GM21717 (cell line): ENCODE data around the gene PGP.

Source experiments
- ATAC-seq: cut with Tn5 transposase; IDR thresholded peaks from one replicate; pipeline ENCODE4 v1.9.1; 2021; ENCODE audit warnings: mild to moderate bottlenecking, moderate library complexity; ENCODE audit not compliant: unreplicated experiment

The PGP gene

DNA sequence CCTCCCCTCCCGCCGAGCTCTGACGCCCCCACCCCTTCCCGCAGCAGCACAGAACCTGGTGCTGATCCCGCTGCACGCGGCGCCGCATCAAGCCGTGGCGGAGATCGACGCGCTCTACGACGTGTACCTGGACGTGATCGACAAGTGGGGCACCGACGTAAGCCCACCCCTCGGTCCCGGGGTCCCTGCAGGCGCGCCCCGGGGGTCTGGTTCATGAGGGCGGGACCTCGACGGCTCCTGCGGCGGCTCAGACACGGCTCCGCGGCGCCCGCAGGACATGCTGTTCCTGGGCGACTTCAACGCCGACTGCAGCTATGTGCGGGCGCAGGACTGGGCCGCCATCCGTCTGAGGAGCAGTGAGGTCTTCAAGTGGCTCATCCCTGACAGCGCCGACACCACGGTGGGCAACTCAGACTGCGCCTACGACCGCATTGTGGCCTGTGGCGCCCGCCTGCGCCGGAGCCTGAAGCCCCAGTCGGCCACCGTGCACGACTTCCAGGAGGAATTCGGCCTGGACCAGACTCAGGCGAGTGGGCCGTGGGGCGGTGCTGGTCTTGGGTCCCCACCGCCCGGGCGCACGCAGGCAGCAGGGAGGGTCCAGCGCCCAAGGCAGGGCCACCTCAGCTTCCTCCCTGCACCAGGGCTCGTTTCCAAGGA, 23.0 kb upstream of the PGP start:
- no peak for ATAC-seq

DNA sequence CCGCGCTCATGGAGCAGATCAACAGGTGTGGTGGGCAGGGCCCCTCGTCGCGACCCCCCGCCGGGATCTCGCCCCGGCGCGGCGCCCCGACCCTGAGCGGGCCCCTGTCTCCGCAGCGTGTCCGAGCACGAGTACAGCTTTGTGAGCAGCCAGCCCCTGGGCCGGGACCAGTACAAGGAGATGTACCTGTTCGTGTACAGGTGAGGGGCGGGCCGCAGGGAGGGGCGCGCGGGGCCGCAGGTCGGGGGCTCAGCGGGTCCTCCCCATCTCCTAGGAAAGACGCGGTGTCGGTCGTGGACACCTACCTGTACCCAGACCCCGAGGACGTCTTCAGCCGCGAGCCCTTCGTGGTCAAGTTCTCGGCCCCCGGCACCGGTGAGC, 22.5 kb upstream of the PGP start:
- ATAC-seq: no peak

DNA sequence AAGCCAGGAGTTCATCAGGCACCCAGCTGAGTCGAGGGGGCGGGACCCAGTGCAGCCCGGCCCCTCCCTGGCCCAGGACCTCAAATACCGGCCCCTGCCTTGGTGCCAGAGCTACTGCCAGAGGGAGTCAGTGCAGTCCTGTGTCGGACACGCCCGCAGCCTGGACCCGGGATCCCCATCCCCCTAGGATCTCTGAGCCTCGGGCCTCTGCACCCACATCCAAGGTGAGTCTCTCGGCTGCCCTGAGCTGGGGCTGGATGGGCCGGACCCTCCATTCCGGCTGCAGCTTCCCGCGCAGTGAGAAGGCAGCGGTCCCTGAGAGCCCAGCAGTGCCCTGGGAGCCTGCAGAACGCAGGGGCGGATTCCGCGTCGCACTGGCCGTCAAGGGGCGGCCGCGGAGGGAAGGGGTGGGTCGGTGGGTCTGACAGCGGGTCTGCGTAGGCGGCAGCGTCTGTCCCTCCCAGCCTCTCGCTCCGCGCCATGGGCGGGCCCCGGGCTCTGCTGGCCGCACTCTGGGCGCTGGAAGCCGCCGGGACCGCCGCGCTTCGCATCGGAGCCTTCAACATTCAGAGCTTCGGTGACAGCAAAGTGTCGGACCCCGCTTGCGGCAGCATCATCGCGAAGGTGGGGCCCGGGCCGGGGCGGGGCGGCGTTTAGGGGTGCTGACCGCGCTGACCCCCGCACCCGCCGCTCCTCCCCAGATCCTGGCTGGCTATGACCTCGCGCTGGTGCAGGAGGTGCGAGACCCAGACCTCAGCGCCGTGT, 21.9 kb upstream of the PGP start, which contains the start of gene DNASE1L2:
DNASE1L2 (plus strand) TSS at position 108 of the 765 bp plus-strand sequence; CDS start at position 481, 373 bp downstream.
- no peak for ATAC-seq

DNA sequence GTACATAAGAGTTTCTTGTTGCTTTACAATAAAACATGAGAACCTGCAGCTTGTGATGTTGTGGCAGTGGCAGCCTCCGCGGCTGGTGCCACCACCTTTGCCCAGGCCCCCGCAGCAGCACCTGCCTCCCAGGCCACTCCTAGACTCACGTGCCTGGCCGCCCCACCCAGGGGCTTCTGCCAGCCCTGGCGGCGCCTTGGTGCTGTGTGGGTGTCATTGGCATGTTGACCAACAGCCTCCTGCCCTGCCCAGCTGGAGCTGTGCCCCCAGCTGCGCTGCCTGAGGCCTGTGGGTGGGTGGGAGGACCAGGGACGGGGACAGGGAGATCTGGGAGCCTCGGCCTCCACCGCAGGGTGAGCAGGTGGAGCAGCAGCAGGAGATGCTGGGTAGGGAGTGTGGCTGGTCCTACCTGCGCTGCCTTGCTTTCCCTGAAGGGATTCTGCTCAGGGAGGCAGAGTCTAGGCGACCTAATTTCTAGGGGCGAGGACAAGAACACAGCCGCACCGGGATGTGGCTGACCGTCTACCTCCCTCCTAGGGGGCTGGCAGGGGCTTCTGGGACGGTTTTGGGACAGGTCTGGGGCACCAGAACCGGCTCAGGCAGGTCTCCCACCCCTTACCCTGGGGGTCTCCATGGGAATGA, 21.2 kb upstream of the PGP start:
- ATAC-seq: no peak

DNA sequence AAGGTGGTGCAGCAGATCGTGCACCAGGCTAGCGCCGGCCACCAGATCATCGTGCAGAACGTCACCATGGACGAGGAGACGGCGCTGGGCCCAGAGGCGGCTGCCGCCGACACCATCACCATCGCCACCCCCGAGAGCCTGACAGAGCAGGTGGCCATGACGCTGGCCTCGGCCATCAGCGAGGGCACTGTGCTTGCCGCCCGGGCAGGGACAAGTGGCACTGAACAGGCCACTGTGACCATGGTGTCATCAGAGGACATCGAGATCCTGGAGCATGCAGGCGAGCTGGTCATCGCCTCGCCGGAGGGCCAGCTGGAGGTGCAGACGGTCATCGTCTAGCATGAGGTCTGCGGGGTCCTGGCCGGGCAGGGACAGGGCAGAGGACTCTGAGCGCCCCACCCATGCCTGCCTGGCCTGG, 20.6 kb upstream of the PGP start:
- no peak for ATAC-seq

DNA sequence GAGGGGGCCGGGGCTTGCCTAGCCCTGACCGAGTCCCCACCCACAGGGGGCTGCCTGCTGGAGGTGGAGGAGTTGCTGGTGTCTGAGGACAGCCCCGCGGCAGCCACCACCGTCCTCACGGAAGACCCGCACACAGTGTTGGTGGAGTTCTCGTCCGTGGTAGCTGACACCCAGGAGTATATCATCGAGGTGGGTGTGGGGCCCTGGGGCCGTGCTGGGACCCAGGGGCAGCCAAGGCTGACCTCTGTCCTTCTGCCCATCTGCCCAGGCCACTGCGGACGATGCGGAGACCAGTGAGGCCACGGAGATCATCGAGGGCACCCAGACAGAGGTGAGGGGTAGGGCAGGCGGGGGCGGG, 20.2 kb upstream of the PGP start:
- ATAC-seq: no peak

DNA sequence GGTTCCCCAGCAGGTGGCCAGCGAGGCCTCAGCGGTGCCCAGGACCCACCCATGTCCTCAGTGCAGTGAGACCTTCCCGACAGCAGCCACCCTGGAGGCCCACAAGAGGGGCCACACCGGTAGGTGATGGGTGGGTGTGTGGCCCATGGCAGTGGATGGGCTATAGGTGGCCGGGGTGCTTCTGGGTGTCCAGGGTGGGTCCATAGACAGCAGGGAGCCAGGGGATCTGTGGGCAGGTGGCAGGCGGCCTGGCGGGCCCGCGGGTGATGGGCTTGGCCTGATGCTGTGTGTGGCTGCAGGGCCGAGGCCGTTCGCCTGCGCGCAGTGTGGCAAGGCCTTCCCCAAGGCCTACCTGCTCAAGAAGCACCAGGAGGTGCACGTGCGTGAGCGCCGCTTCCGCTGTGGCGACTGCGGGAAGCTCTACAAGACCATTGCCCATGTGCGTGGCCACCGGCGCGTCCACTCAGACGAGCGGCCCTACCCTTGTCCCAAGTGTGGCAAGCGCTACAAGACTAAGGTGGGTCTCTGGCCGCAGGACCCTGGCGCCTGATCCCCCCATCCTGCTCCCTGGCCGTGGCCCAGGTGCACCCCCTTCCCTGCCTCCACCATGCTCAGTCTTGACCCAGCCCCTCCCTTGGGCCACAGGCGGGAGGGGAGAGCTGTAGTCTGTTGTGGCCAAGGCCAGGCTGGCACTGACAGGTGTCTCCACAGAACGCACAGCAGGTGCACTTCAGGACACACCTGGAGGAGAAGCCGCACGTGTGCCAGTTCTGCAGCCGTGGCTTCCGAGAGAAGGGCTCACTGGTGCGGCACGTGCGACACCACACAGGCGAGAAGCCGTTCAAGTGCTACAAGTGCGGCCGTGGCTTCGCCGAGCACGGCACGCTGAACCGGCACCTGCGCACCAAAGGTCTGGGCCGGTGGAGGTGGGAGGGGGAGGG, 19.5 kb upstream of the PGP start:
- no peak for ATAC-seq

DNA sequence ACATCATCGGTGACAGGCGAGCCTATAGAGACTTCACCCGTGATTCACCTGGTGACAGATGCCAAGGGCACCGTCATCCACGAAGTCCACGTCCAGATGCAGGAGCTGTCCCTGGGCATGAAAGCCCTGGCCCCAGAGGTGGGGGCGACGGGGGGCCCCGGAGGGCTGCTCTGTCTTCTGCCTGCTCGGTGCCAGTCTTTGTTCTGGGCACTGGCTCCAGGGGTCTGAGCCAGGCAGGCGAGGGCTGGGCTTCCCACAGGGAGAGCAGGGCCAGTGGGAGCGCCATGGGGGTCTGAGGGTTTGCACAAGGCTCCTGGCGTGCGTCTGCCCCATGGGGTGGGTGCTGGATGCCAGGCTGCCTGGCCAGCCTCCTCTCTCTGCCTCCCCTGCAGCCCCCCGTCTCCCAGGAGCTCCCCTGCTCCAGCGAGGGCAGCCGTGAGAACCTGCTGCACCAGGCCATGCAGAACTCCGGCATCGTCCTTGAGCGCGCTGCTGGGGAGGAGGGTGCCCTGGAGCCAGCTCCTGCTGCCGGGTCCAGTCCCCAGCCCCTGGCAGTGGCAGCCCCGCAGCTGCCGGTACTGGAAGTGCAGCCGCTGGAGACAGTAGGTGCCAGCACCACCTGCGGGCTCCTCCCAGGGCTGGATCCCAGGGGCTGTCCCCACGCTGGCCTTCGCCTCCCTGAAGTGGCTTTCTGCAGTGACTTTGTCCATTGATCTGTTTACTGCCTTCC, 18.6 kb upstream of the PGP start:
- ATAC-seq: no peak

DNA sequence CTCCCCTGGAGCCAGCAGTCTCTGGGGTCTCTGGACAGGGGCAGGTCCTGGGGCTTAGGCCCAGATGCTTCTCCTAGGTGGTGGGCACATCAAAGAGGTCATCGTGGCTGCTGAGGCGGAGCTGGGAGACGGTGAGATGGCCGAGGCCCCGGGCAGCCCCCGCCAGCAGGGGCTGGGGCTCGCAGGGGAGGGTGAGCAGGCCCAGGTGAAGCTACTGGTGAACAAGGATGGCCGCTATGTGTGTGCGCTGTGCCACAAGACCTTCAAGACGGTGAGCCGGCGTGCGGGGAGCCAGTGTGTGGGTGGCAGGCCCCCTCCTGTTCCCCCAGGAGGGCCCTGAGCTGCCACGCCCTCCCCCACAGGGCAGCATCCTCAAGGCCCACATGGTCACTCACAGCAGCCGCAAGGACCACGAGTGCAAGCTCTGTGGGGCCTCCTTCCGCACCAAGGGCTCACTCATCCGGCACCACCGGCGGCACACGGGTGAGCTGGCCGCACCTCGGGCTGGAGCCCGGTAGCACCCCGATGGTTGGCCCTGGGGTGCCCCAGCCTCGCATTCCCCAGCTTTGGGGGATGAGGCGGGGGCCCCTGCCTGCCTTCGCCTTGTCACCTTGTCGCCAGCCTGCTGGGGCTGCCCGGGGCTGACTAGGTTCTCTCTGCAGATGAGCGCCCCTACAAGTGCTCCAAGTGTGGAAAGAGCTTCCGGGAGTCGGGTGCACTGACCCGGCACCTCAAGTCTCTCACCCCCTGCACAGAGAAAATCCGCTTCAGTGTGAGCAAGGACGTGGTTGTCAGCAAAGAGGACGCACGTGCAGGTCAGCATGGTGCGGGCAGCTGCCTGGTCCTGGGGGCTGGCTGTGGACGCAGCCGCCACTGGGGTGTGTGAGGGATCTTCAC, 17.7 kb upstream of the PGP start:
- no peak for ATAC-seq

DNA sequence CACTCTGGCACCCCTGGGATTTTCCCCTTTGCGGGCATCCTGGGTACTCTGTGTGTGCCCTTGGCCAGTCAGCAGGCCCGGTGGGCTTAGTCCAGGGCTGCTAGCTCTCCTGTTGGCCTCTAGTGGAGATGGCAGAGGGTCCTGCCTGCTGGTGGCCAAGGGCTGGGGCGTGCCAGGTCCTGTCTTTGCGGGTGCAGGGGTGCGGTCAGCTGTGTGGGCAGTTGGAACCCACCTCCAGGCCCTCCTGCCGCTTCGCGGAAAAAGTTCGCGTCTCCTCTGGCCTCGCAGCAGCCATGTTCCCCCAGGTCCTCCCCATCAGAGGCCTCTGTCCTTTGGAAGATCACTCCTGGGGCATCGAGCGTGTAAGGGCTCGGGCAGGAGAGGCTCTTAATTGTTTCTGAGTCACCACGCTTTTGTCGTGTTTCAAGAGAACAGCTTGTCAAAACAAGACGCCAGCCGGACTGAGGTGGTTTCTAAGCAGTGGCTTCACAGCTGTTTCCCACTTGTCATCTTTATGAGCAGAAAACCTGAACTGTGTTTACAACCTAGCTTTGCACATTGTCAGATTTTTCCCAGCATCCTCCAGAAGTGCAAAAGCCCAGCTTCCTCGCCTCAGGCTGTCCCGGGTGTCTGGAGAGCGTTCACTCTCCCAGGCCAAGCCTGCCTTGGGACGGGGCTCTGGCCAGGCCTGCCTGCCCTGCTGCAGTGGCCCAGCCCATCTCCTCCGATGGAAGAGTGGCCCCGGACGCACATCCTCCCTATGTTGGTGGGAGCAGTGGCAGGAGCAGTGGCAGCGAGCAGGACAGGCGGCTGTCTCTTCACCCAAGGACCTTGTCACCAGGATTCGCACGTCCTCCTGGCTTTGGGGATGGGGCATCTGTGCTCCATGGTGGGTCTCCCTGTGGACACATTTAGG, 16.6 kb upstream of the PGP start:
- ATAC-seq: no peak

DNA sequence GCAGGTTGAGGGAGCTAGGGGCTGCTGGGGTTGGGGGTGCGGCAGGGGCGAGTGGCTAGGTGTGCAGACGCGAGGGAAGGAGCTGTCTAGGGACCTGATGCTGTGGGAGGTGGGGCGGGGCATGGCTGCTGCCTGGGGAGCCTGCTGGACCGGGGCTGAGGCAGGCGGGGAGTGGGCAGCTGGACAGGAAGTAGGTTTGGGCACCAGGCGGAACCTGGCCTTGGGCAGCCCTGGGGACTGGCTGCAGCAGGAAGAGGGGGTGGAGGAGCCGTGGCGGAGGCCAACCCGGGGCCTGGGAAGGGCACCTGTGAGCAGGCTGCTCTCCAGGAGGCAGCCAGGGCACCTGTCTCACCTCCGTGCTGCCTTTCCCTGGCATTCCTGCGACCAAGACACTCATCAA, 15.7 kb upstream of the PGP start:
- ATAC-seq: no peak

DNA sequence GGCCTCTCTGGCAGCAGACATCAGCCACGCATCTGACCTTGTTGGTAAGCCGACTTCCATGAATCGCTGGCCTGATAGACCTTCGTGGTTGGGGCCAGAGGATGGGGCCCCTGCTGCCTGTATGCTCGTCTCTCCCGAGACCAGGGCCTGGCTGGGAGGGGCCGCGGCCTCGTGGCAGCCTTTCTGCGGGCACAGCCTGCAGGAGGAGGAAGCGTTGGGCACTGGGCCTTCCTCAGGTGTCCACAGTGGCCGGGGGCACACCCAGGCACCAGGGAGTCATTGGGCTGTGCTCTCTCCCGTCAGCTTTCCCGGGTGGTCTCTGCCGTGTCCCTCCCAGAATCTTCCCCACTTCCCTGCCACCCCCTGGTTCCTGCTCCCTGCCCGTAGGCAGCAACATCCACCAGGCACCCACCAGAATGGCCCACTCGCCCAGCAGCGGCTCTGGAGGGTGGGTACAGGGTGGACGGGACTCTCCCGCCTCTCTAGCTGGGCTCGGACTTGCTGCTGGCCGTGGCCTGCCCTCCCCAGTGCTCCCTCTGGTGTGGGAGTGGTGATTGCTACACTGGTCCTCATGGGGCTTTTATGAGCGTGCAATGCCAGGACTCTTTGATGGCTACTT, 15.1 kb upstream of the PGP start:
- ATAC-seq: no peak

DNA sequence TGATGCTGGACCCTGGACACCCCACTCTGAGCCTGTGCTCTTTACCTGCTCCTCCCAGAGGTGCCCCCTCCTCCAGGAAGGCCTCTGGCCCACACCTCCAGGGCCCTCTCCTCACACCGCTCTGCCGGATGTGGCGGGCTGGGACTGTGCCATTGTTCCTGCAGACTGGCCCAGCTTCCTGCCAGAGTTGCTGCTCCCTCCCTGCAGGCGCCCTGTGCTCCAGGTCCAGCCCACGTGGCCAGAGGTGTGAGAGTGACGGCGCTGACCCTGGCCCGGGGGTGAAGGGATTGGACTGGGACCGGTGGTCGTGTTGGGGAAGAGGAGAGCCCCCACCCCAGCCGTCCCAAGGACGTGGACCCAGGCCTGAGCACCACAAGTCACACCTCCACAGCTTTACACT, 14.5 kb upstream of the PGP start:
- ATAC-seq: no peak

DNA sequence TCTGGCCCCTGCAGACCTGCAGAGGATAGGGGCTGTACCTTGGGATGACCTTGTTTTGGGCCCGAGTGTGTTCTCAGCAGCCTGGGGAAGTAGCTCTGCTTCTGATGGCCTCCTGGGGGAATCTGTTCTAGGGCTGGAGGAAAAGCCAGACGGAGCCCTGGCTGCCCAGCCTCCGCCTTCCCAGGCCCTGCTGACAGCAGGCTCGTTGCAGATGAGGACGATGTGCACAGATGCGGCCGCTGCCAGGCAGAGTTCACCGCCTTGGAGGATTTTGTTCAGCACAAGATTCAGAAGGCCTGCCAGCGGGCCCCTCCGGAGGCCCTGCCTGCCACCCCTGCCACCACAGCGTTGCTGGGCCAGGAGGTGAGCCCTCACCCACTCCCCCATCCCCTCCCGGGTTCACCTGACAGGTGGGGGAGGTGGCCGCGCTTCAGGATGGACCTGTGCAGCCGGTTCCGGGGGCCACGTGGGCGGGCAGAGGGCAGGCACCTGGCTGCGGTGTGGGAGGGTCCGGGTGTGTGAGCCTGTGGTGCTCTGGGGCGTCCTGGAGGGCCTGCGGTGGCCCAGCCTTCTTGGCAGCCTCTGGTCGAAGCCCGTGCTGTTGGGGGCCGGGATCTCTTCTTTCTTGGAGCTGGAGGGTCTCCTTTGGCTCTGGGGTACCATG, 13.7 kb upstream of the PGP start:
- ATAC-seq: no peak

DNA sequence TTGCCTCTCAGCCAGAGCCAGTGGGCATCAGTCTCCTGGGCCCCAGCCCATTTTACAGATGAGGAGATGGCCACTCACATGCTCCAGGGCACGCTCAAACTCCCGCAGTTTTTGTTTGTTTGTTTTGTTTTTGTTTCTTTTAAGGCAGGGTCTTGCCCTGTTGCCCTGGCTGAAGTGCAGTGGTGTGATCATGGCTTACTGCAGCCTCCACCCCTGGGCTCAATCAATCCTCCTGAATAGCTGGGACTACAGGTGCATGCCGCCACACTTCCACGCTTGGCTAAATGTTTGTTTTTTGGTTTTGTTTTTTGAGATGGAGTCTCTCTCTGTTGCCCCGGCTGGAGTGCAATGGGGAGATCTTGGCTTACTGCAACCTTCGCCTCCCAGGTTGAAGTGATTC, 12.3 kb upstream of the PGP start:
- ATAC-seq: no peak

DNA sequence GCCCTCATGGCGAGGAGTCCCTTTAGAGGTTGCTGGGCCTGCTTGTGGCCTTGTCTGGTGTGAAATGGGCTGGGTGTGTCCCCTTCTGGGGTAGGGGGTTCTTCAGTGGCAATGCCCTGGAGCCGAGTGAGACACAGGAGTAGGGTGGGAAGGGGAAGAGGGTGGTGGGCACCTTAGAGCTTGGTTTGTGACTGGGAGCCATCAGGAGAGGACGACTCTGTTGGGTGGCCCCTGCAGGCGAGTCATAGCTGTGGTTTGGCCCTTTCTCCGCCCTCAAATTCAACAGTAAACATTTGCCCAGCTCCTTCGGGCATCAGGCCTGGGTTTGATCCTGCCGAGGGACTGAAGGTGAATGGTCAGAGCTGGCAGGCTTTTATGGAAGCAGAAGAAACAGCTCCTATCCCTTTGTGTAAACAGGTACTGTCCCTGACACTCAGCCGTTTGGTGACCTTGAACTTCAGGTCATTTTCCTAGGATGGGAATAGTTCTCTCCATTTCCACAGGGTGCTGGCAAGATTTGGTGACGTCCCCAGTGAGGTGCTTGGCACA, 11.7 kb upstream of the PGP start:
- ATAC-seq: no peak

DNA sequence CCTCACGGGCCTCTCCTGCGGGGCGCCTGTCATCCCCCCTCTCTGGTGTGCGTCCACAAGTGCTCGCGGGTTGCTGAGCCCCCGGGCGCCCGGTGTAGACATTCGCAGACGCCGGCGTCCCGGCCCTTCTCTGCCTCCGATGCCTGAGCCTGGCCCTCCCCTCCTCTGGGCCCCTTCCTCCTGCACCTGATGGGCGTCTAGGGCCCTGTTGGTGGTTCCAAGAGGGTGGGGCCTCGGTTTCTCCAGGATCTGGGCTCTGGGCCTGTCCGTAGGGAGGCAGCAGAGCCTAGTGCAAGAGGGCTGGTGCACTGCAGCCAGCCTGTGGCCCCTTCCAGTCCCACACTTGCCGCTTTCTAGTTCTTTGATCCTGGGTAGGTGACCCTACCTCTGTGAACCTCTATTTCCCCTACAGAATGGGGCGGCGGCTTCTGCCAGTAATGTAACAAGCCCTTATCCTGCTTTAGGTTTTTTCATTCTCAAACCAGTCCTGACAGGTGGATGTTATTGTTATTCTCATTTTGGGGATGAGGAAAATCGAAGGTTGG, 9.4 kb upstream of the PGP start:
- no peak for ATAC-seq
